Putamen (tissue), 1 donor: ENCODE results near the gene PHRF1.

Experiments
- DNase-seq: peaks from one replicate; pipeline ENCODE4 v3.0.0-alpha.2; 2016; ENCODE audit warnings: low spot score

The PHRF1 gene

GRCh38 chr11:616320-617198, 40.3 kb downstream of the PHRF1 start:
- no peak for DNase-seq

- DNase-seq, result no peak
These were observed 41.1 kb downstream of the PHRF1 start for GRCh38 chr11:617199-617911.

- DNase-seq, result no peak
These were observed 41.8 kb downstream of the PHRF1 start for GRCh38 chr11:617912-618682.

- DNase-seq, result no peak
These were observed 42.8 kb downstream of the PHRF1 start for GRCh38 chr11:618856-619627.

- no peak for DNase-seq
These were observed 43.4 kb downstream of the PHRF1 start for GRCh38 chr11:619628-620050.

GRCh38 chr11:620201-620600, 43.9 kb downstream of the PHRF1 start:
- no peak for DNase-seq

- DNase-seq, result no peak
These were observed 44.9 kb downstream of the PHRF1 start for GRCh38 chr11:620935-621814.

GRCh38 chr11:621838-622237, 45.6 kb downstream of the PHRF1 start:
- no peak for DNase-seq

GRCh38 chr11:623349-623869, 47.1 kb downstream of the PHRF1 start:
- DNase-seq, result no peak

- no peak for DNase-seq
These were observed 47.9 kb downstream of the PHRF1 start for GRCh38 chr11:623999-624704.

- no peak for DNase-seq
These were observed 48.7 kb downstream of the PHRF1 start, which contains the start of gene CDHR5 for GRCh38 chr11:624705-625635. TSS of gene CDHR5 (minus strand) at chr11:624955. CDS start at chr11:624902, 53 bp downstream.

GRCh38 chr11:625636-626268, 49.5 kb downstream of the PHRF1 start:
- no peak for DNase-seq

GRCh38 chr11:626475-627307, 50.4 kb downstream of the PHRF1 start, which contains the start of gene SCT:
TSS of gene SCT (minus strand) at chr11:627181. CDS start at chr11:627143, 38 bp downstream.
- DNase-seq, result no peak

- DNase-seq, result no peak
These were observed 51.0 kb downstream of the PHRF1 start for GRCh38 chr11:627308-627576.

GRCh38 chr11:628056-628455, 51.8 kb downstream of the PHRF1 start:
- no peak for DNase-seq

- no peak for DNase-seq
These were observed 52.9 kb downstream of the PHRF1 start for GRCh38 chr11:629237-629583.

GRCh38 chr11:630871-631270, 54.6 kb downstream of the PHRF1 start:
- DNase-seq, result no peak
